ENCODE results near the gene UTF1.

UTF1 gene

DNA sequence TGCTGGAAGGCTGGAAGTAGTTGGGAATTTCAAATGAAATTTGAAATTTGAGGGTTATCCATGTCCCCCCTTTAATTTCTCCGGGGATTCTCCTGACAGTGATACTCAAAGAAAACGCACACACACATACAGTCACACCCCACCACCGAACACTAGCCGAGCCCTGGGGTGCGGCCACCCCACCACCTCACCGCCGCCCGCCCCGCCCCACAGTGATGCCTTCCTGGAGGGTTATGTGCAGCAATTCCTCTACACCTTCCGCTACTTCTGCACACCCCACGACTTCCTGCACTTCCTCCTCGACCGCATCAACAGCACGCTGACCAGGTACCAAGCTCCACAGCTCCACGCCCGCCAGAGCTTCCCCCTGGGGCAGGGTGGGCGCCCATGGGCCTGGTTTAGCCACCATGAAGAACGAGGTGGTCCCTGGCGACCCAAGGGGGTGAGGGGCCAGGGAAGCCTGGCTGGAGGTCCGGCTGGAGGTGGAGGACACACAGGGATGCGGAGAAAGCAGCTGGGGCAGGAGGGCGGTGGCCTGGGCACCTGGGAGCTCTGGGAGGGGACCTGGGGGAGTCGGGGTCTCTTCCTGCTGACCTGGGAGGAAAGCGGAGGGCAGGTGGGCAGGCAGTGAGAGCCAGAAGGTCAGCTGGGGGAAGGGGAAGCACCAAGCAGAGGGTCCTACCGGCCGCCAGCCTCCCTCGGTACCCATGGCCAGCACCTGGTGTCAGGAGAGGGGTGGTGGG, 19.4 kb upstream of the UTF1 start:
- TF ChIP-seq GATA2 (IDR thresholded peaks at IDR 0.05; ENCODE audit: low read depth, low read length) (no peak), GATA3 (IDR thresholded peaks at IDR 0.05; ENCODE audit: low read depth, low read length) (no peak)

DNA sequence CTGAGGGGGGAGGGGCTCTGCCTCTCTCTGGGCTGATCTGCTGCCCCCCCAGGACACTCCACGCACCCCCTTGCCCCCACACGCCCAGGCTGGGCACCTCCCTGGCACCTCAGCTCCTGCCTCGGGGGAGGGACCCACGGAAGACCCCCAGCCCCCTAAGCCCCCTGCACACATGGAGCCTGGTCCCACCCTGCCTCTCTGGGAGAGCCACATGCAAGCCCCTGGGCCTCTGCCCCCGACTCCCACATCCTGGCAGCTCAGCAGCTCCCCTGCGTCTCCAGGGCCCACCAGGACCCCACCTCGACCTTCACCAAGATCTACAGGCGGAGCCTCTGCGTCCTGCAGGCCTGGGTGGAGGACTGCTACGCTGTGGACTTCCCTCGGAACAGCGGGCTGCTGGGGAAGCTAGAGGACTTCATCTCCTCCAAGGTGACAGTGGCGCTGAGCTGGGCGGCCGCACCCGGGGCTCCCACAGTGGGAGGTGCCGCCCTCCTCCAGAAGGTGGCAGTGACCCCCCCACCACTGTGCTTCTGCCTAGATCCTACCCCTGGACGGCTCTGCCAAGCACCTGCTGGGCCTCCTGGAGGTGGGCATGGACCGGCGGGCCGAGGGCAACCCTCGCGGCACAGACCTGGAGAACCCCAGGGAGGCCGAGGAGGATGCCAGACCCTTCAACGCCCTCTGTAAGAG, 18.7 kb upstream of the UTF1 start:
- no peak for TF ChIP-seq GATA3 (IDR thresholded peaks at IDR 0.05; ENCODE audit: low read depth, low read length)
- TF ChIP-seq GATA2 (IDR thresholded peaks at IDR 0.05; ENCODE audit: low read depth, low read length) = no peak

- TF ChIP-seq GATA3 (IDR thresholded peaks at IDR 0.05; ENCODE audit: low read depth, low read length) = no peak
- no peak for TF ChIP-seq GATA2 (IDR thresholded peaks at IDR 0.05; ENCODE audit: low read depth, low read length)
These were observed 17.8 kb upstream of the UTF1 start for GRCh38 chr10:133211959-133212852.

DNA sequence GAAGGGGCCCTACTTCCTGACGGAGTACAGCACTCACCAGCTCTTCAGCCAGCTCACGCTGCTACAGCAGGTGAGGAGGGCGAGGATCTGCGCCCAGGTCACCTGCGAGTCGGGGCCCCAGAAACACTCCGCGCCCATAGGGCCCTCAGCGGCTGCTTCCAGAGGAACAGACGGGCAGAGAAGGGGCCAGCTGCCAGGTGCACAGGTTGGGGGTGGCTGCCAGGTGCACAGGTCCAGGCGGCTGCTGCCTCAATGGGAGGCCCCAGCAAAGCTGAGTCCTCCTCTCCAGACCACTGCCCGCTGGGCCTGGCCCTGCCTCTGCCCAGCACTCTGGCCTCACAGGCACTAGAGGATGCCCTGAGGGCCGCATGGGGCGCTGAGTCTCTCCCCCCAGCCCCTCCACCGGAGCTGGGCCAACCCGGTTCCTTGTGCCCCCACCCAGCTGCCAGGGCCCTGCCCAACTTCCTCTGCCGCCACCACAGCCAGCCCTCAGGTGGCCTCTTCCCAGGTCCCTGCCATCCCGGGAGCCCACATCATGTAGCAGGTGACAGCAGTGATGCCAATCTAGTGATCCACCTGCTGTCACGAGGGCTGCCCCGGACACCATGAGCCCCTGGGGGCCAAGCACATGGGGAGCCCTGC, 17.0 kb upstream of the UTF1 start:
- TF ChIP-seq GATA3 (IDR thresholded peaks at IDR 0.05; ENCODE audit: low read depth, low read length) = no peak
- no peak for TF ChIP-seq GATA2 (IDR thresholded peaks at IDR 0.05; ENCODE audit: low read depth, low read length)

- TF ChIP-seq GATA3 (IDR thresholded peaks at IDR 0.05; ENCODE audit: low read depth, low read length) = no peak
- TF ChIP-seq GATA2 (IDR thresholded peaks at IDR 0.05; ENCODE audit: low read depth, low read length) = no peak
These were observed 16.2 kb upstream of the UTF1 start for GRCh38 chr10:133213641-133214467.

DNA sequence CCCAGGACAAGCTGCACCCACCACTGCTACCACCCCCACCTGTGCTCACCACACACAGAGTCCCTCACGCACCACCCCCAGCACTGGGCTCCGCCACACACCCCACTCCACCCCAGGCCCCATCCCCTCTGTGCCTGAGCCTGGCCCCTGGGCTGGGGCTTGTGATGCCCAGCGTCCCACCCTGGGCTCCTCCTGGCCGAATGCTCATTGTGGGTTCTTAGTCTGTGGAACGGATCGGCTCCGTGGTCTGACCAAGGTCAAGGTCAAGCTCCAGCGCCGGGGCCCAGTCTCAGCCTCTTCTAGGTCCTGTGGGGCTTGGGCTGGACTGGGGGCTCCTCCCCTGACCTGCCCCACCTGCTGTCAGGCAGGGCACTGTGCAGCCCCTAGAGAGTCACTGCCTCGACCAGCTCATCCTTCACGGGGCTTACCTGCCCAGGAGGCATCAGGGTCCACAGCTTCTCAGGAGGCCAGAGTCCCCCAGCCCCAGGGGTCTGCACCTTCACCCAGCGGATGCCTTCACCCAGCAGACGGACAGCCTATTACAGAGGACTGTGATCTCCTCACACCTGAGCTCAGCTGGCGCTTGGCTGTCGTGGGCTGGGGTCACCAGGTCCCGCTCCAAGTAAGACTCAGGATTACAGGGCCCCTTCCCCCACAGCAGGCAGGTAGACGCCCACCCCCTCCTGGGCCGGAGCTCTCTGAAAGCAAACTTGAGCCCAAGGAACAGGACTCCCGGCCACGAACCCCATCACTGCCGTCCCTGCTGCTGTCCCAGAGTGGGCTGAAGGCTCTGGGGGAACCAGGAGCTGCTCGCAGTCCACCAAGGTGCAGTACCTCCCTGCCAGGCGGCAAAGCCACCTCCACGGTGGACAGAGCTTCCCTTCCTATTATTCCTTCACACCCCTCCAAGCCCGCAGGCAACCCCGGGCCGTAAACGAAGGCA, 15.3 kb upstream of the UTF1 start:
- TF ChIP-seq GATA2 (IDR thresholded peaks at IDR 0.05; ENCODE audit: low read depth, low read length) (no peak), GATA3 (IDR thresholded peaks at IDR 0.05; ENCODE audit: low read depth, low read length) (no peak)

GRCh38 chr10:133215586-133215985, 14.4 kb upstream of the UTF1 start:
- TF ChIP-seq GATA2 (IDR thresholded peaks at IDR 0.05; ENCODE audit: low read depth, low read length) (no peak), GATA3 (IDR thresholded peaks at IDR 0.05; ENCODE audit: low read depth, low read length) (no peak)

DNA sequence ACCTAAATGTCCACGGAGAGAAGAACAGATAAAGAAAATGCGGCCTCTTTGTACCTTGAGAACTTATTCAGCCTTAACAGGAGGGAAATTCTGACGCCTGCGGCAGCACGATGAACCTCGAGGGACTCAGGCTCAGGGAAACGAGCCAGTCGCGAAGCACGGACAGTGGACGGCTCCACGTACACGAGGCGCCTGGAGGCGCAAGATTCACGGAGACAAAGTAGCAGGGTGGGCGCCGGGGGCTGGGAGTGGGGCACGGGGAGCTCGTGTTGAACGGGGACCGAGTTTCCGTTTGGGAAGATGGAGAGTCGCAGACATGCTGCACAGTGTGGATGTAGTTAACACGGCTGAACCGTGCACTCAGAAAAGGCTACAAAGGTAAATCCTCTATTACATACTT, 13.2 kb upstream of the UTF1 start:
- TF ChIP-seq GATA3 (IDR thresholded peaks at IDR 0.05; ENCODE audit: low read depth, low read length) (no peak), GATA2 (IDR thresholded peaks at IDR 0.05; ENCODE audit: low read depth, low read length) (no peak)

- TF ChIP-seq GATA3 (IDR thresholded peaks at IDR 0.05; ENCODE audit: low read depth, low read length) = no peak
- no peak for TF ChIP-seq GATA2 (IDR thresholded peaks at IDR 0.05; ENCODE audit: low read depth, low read length)
These were observed 12.0 kb upstream of the UTF1 start for GRCh38 chr10:133217800-133218589.

- TF ChIP-seq GATA3 (IDR thresholded peaks at IDR 0.05; ENCODE audit: low read depth, low read length) (no peak), GATA2 (IDR thresholded peaks at IDR 0.05; ENCODE audit: low read depth, low read length) (no peak)
These were observed 11.1 kb upstream of the UTF1 start for GRCh38 chr10:133218891-133219290.

GRCh38 chr10:133219782-133220181, 10.2 kb upstream of the UTF1 start:
- TF ChIP-seq GATA2 (IDR thresholded peaks at IDR 0.05; ENCODE audit: low read depth, low read length) = no peak
- no peak for TF ChIP-seq GATA3 (IDR thresholded peaks at IDR 0.05; ENCODE audit: low read depth, low read length)

Data from SH-SY5Y (cell line).